WERI-Rb-1 (cell line): ENCODE data around the gene TRAPPC6A.

Experiments used
- DNase-seq: peaks from one replicate; pipeline ENCODE4 v3.0.0-alpha.2; 2020
- H3K27ac ChIP-seq: fragments of 250-450 bp; sonication (Bioruptor Pico); 2 replicates; pipeline ENCODE4 v1.5.1; 2020; ENCODE audit warnings: mild to moderate bottlenecking, moderate library complexity
- H3K27me3 ChIP-seq: fragments of 250-450 bp; sonication (Bioruptor Pico); 2 replicates; pipeline ENCODE4 v1.5.1; 2021; ENCODE audit warnings: mild to moderate bottlenecking, low read depth, moderate library complexity; ENCODE audit not compliant: insufficient read depth, severe bottlenecking
- H3K36me3 ChIP-seq: fragments of 250-450 bp; sonication (Bioruptor Pico); 2 replicates; pipeline ENCODE4 v1.5.1; 2020; ENCODE audit warnings: mild to moderate bottlenecking, moderate library complexity
- H3K4me3 ChIP-seq: 2 replicates; pipeline ENCODE4 v1.5.1; 2011; ENCODE audit warnings: low read depth, mild to moderate bottlenecking, control low read depth, low read length
- H3K9me3 ChIP-seq: fragments of 250-450 bp; sonication (Bioruptor Pico); 2 replicates; pipeline ENCODE4 v1.5.1; 2021; ENCODE audit warnings: mild to moderate bottlenecking, moderate library complexity; ENCODE audit not compliant: severe bottlenecking
- CTCF ChIP-seq: IDR thresholded peaks from 2 replicates; pipeline ENCODE4 v1.5.1; 2011; ENCODE audit warnings: low read depth, mild to moderate bottlenecking, control low read depth, inconsistent platforms, low read length

The TRAPPC6A gene

GRCh38 chr19:45177817-45178261 lies at the start of gene TRAPPC6A:
Gene TRAPPC6A (minus strand): TSS chr19:45178237. CDS start chr19:45178218, 19 bp downstream.
- H3K27ac ChIP-seq: peak within 1 kb of the TSS; percentile 77
- H3K36me3 ChIP-seq: no peaks in the 10 kb centered on the region
- DNase-seq: no peak
- no peaks in the 10 kb centered on the region for H3K9me3 ChIP-seq
- peak within 1 kb of the TSS; percentile 96 for H3K4me3 ChIP-seq
- no peak for TF ChIP-seq CTCF
- no peaks in the 10 kb centered on the region for H3K27me3 ChIP-seq

- no peak for DNase-seq
- Histone ChIP-seq H3K4me3 (no peak overlapping the region), H3K27ac (no peak overlapping the region), H3K9me3 (no peaks in the 10 kb centered on the region), H3K36me3 (no peaks in the 10 kb centered on the region), H3K27me3 (no peaks in the 10 kb centered on the region)
- TF ChIP-seq CTCF: no peak
Observed at GRCh38 chr19:45224645-45225044, 46.6 kb upstream of the TRAPPC6A start.

GRCh38 chr19:45223879-45224278 lies 45.8 kb upstream of the TRAPPC6A start:
- no peaks in the 10 kb centered on the region for H3K27me3 ChIP-seq
- no peak for TF ChIP-seq CTCF

GRCh38 chr19:45222724-45223123 lies 44.7 kb upstream of the TRAPPC6A start:
- Histone ChIP-seq H3K4me3 (no peak overlapping the region), H3K27me3 (no peaks in the 10 kb centered on the region)
- no peak for DNase-seq

More at GRCh38 chr19:45223879-45224278, 45.8 kb upstream of the TRAPPC6A start:
- no peak overlapping the region for H3K27ac ChIP-seq
- H3K4me3 ChIP-seq: no peak overlapping the region
- H3K36me3 ChIP-seq: no peaks in the 10 kb centered on the region
- no peak for DNase-seq
- no peaks in the 10 kb centered on the region for H3K9me3 ChIP-seq

GRCh38 chr19:45218911-45219743 lies 41.1 kb upstream of the TRAPPC6A start:
- no peaks in the 10 kb centered on the region for H3K27me3 ChIP-seq
- TF ChIP-seq CTCF: no peak
- no peaks in the 10 kb centered on the region for H3K9me3 ChIP-seq
- no peak overlapping the region for H3K27ac ChIP-seq
- no peaks in the 10 kb centered on the region for H3K36me3 ChIP-seq
- H3K4me3 ChIP-seq: no peak overlapping the region
- DNase-seq: no peak

More at GRCh38 chr19:45222724-45223123, 44.7 kb upstream of the TRAPPC6A start:
- Histone ChIP-seq H3K27ac (no peak overlapping the region), H3K36me3 (no peaks in the 10 kb centered on the region), H3K9me3 (no peaks in the 10 kb centered on the region)
- TF ChIP-seq CTCF: no peak

- TF ChIP-seq CTCF: no peak
- H3K27ac ChIP-seq: no peak overlapping the region
- no peaks in the 10 kb centered on the region for H3K9me3 ChIP-seq
- no peak for DNase-seq
- no peaks in the 10 kb centered on the region for H3K27me3 ChIP-seq
- no peak overlapping the region for H3K4me3 ChIP-seq
- no peaks in the 10 kb centered on the region for H3K36me3 ChIP-seq
Observed at GRCh38 chr19:45218426-45218825, 40.4 kb upstream of the TRAPPC6A start.
